ENCODE results near the gene CTNNA3.

GRCh38 chr10:65900271-65900670 is 1795.7 kb downstream of the CTNNA3 start:
- no peak for TF ChIP-seq CTCF (IDR thresholded peaks at IDR 0.05)
- no peak for TF ChIP-seq POLR2A (IDR thresholded peaks at IDR 0.05)
- no peak for TF ChIP-seq POLR2AphosphoS5 (IDR thresholded peaks at IDR 0.05)
- no peak for TF ChIP-seq EP300 (IDR thresholded peaks at IDR 0.05)

Data from upper lobe of left lung (tissue), 4 donors.